Mesendoderm (in vitro differentiated cells): ENCODE measurements around the gene IQSEC1.
A peak's percentile ranks its signal among the peaks of the same experiment; 100 is the strongest.

ENCODE experiments used
- DNase-seq: peaks from one replicate; pipeline ENCODE4 v3.0.0; 2013
- H2AK5ac ChIP-seq: 2 replicates; pipeline ENCODE4 v1.6.1; 2013; ENCODE audit warnings: low read length, inconsistent platforms
- H2BK120ac ChIP-seq: 2 replicates; pipeline ENCODE4 v1.6.1; 2013; ENCODE audit warnings: low read depth, mild to moderate bottlenecking, low read length, moderate library complexity, mixed read lengths
- H2BK15ac ChIP-seq: replicated peaks from 2 replicates; pipeline ENCODE4 v1.6.1; 2013; ENCODE audit warnings: low read depth, mild to moderate bottlenecking, moderate library complexity
- H2BK5ac ChIP-seq: 2 replicates; pipeline ENCODE4 v1.6.1; 2013; ENCODE audit warnings: low read length, inconsistent platforms
- H3K18ac ChIP-seq: 2 replicates; pipeline ENCODE4 v1.6.1; 2013; ENCODE audit warnings: mild to moderate bottlenecking, low read length, mixed read lengths
- H3K23ac ChIP-seq: one replicate; pipeline ENCODE4 v1.6.1; 2013; ENCODE audit warnings: low read length
- H3K27ac ChIP-seq: 2 replicates; pipeline ENCODE4 v1.5.1; 2013; ENCODE audit warnings: low read depth, mild to moderate bottlenecking, inconsistent platforms, low read length, moderate library complexity
- H3K27me3 ChIP-seq: 2 replicates; pipeline ENCODE4 v1.6.1; 2013; ENCODE audit warnings: low read length, control low read depth, mild to moderate bottlenecking, inconsistent platforms; ENCODE audit not compliant: insufficient read depth, poor library complexity
- H3K36me3 ChIP-seq: 2 replicates; pipeline ENCODE4 v1.6.1; 2013; ENCODE audit warnings: low read length, inconsistent platforms; ENCODE audit not compliant: control insufficient read depth, insufficient read depth
- H3K4ac ChIP-seq: one replicate; pipeline ENCODE4 v1.6.1; 2013; ENCODE audit warnings: low read depth, mild to moderate bottlenecking, low read length, moderate library complexity
- H3K4me1 ChIP-seq: 2 replicates; pipeline ENCODE4 v1.6.1; 2013; ENCODE audit warnings: low read depth, low read length, inconsistent platforms; ENCODE audit not compliant: control insufficient read depth
- H3K4me2 ChIP-seq: 2 replicates; pipeline ENCODE4 v1.6.1; 2013; ENCODE audit warnings: low read length
- H3K4me3 ChIP-seq: 2 replicates; pipeline ENCODE4 v1.5.1; 2013; ENCODE audit warnings: mild to moderate bottlenecking, low read length
- H3K56ac ChIP-seq: one replicate; pipeline ENCODE4 v1.6.1; 2013; ENCODE audit warnings: low read length
- H3K79me1 ChIP-seq: 2 replicates; pipeline ENCODE4 v1.6.1; 2013; ENCODE audit warnings: low read length, inconsistent platforms
- H3K79me2 ChIP-seq: 2 replicates; pipeline ENCODE4 v1.6.1; 2013; ENCODE audit warnings: mild to moderate bottlenecking, low read length; ENCODE audit not compliant: control insufficient read depth, insufficient read depth
- H3K9ac ChIP-seq: 2 replicates; pipeline ENCODE4 v1.6.1; 2013; ENCODE audit warnings: low read length, inconsistent platforms
- H4K5ac ChIP-seq: one replicate; pipeline ENCODE4 v1.6.1; 2013; ENCODE audit warnings: low read length
- H4K8ac ChIP-seq: one replicate; pipeline ENCODE4 v1.6.1; 2013; ENCODE audit warnings: low read depth, mild to moderate bottlenecking, control low read depth, low read length, moderate library complexity
- WGBS: extraction: QIAGEN DNeasy Blood & Tissue Kit; methylation state at CpG from one replicate; pipeline ENCODE4 v1.1.7; 2013; ENCODE audit warnings: low lambda C conversion rate, missing lambda C conversion rate; ENCODE audit not compliant: insufficient coverage; ENCODE audit errors: extremely low coverage; 5-methylcytosine and 5-hydroxymethylcytosine counted together

Gene IQSEC1

GRCh38 chr3:12896063-12896985, 176.9 kb downstream of the IQSEC1 start:
- no CpG with 5 or more reads among the region's 14 CpGs for WGBS
- Histone ChIP-seq H3K4me2 (no peak overlapping the region), H3K4me1 (peaks cover 2% of the 10 kb centered on the region), H3K23ac (no peak overlapping the region), H3K9ac (no peak overlapping the region), H2BK120ac (no peak overlapping the region), H2BK5ac (no peak overlapping the region), H3K4me3 (no peak overlapping the region), H3K79me1 (no peaks in the 10 kb centered on the region), H3K4ac (no peak overlapping the region), H4K5ac (no peak overlapping the region), H3K27me3 (no peaks in the 10 kb centered on the region), H2BK15ac (no peak overlapping the region), H3K18ac (no peak overlapping the region), H3K79me2 (no peaks in the 10 kb centered on the region), H4K8ac (no peak overlapping the region), H3K56ac (no peak overlapping the region), H2AK5ac (no peak overlapping the region), H3K36me3 (no peaks in the 10 kb centered on the region), H3K27ac (no peak overlapping the region)
- DNase-seq, result peak; percentile 25

GRCh38 chr3:12895391-12896062, 177.7 kb downstream of the IQSEC1 start:
- H3K27me3 ChIP-seq, result no peaks in the 10 kb centered on the region
- H2BK120ac ChIP-seq, result no peak overlapping the region
- no peaks in the 10 kb centered on the region for H3K36me3 ChIP-seq
- no peaks in the 10 kb centered on the region for H3K79me1 ChIP-seq
- no peak overlapping the region for H3K18ac ChIP-seq
- H3K56ac ChIP-seq, result no peak overlapping the region
- no peak overlapping the region for H2AK5ac ChIP-seq
- no peak overlapping the region for H4K8ac ChIP-seq
- H3K9ac ChIP-seq, result no peak overlapping the region
- no CpG with 5 or more reads among the region's 13 CpGs for WGBS
- H4K5ac ChIP-seq, result no peak overlapping the region
- DNase-seq, result no peak
- peaks cover 2% of the 10 kb centered on the region for H3K4me1 ChIP-seq
- no peak overlapping the region for H2BK15ac ChIP-seq
- no peak overlapping the region for H3K27ac ChIP-seq
- no peak overlapping the region for H3K4me3 ChIP-seq
- no peak overlapping the region for H2BK5ac ChIP-seq
- no peak overlapping the region for H3K4ac ChIP-seq
- H3K4me2 ChIP-seq, result no peak overlapping the region
- H3K79me2 ChIP-seq, result no peaks in the 10 kb centered on the region
- H3K23ac ChIP-seq, result no peak overlapping the region

GRCh38 chr3:12894629-12895028, 178.6 kb downstream of the IQSEC1 start:
- Histone ChIP-seq H3K27me3 (no peaks in the 10 kb centered on the region), H3K79me1 (no peaks in the 10 kb centered on the region), H3K4me1 (peaks cover 2% of the 10 kb centered on the region), H2BK15ac (no peak overlapping the region), H4K5ac (no peak overlapping the region), H3K36me3 (no peaks in the 10 kb centered on the region), H3K79me2 (no peaks in the 10 kb centered on the region), H3K4me2 (no peak overlapping the region), H3K4me3 (no peak overlapping the region), H3K23ac (no peak overlapping the region), H3K18ac (no peak overlapping the region), H3K9ac (no peak overlapping the region), H3K56ac (no peak overlapping the region), H3K27ac (no peak overlapping the region), H2BK120ac (no peak overlapping the region), H2AK5ac (no peak overlapping the region), H2BK5ac (no peak overlapping the region), H4K8ac (no peak overlapping the region), H3K4ac (no peak overlapping the region)
- WGBS, result no CpG with 5 or more reads among the region's 6 CpGs
- peak; percentile 21 for DNase-seq

DNA sequence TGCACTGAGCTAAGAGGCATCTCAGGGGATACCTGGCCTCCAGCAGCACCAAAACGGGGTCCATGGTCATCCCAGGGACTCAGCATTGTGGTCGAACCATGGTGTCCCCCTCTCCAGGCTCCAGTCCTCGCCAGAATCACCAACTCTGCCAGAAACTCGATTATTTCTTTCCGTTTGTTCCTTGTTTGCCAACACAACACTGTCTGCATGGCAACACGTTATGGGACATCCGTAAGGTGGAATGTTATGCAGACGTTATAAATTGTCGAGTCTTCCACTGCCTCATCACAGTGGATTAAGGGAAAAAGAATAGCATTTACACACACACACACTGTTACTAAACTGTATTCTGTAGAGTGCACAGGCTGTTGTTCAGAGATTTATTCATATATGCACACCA, 179.4 kb downstream of the IQSEC1 start:
- Histone ChIP-seq H3K36me3 (no peaks in the 10 kb centered on the region), H4K8ac (no peak overlapping the region), H4K5ac (no peak overlapping the region), H3K27ac (no peak overlapping the region), H3K4ac (no peak overlapping the region), H2AK5ac (no peak overlapping the region), H3K4me1 (peaks cover 2% of the 10 kb centered on the region), H3K79me1 (no peaks in the 10 kb centered on the region), H2BK120ac (no peak overlapping the region), H3K23ac (no peak overlapping the region), H2BK5ac (no peak overlapping the region), H3K56ac (no peak overlapping the region), H3K4me3 (no peak overlapping the region), H3K18ac (no peak overlapping the region), H2BK15ac (no peak overlapping the region), H3K79me2 (no peaks in the 10 kb centered on the region), H3K27me3 (no peaks in the 10 kb centered on the region), H3K4me2 (no peak overlapping the region), H3K9ac (no peak overlapping the region)
- no peak for DNase-seq
- WGBS, result no CpG with 5 or more reads among the region's 9 CpGs

- H3K4me2 ChIP-seq, result no peak overlapping the region
- H3K9ac ChIP-seq, result no peak overlapping the region
- no peak overlapping the region for H2AK5ac ChIP-seq
- H3K18ac ChIP-seq, result no peak overlapping the region
- no peaks in the 10 kb centered on the region for H3K27me3 ChIP-seq
- peaks cover 2% of the 10 kb centered on the region for H3K4me1 ChIP-seq
- no peaks in the 10 kb centered on the region for H3K79me1 ChIP-seq
- DNase-seq, result no peak
- H3K27ac ChIP-seq, result no peak overlapping the region
- H2BK120ac ChIP-seq, result no peak overlapping the region
- no peak overlapping the region for H4K5ac ChIP-seq
- H2BK5ac ChIP-seq, result no peak overlapping the region
- H3K4ac ChIP-seq, result no peak overlapping the region
- H2BK15ac ChIP-seq, result no peak overlapping the region
- no peak overlapping the region for H3K56ac ChIP-seq
- H3K79me2 ChIP-seq, result no peaks in the 10 kb centered on the region
- H4K8ac ChIP-seq, result no peak overlapping the region
- no peaks in the 10 kb centered on the region for H3K36me3 ChIP-seq
- H3K23ac ChIP-seq, result no peak overlapping the region
- no peak overlapping the region for H3K4me3 ChIP-seq
- WGBS, result no CpG with 5 or more reads among the region's 2 CpGs
These were observed 180.0 kb downstream of the IQSEC1 start for GRCh38 chr3:12893247-12893646.
